Panc1 (cell line): ENCODE results near the gene AFG1L. TPM values are rescaled to one million over a fixed set of nuclear protein-coding genes. Genes with fewer than 3 reads are reported as not detected.

Experiments used
- ATAC-seq: fragments of 200-7000 bp; cut with Tn5 transposase; 2 replicates; pipeline ENCODE4 v1.9.1; 2020; ENCODE audit warnings: mild to moderate bottlenecking, moderate library complexity
- BruUV-seq: library from RNA; stranded (reverse); fragments of 400-500 nt; replicated peaks from 2 replicates; lab custom pipeline; 2021; lab: Mats Ljungman, UMichigan
- CTCF ChIA-PET: fragments of 300-600 bp; sonication (Branson Sonifier 250); formaldehyde crosslinking; loops from one replicate; lab custom pipeline; 2022; ENCODE audit warnings: antibody characterized with exemption; lab: Charles Lee
- POLR2A ChIA-PET: fragments of 300-600 bp; sonication (Branson Sonifier 250); formaldehyde crosslinking; loops from one replicate; lab custom pipeline; 2022; ENCODE audit warnings: antibody characterized with exemption; lab: Charles Lee
- DNase-seq: peaks from one replicate; pipeline ENCODE4 v3.0.0-alpha.2; 2010; ENCODE audit warnings: low read depth, low spot score
- H3K27ac ChIP-seq: 2 replicates; pipeline ENCODE4 v1.5.1; 2011; ENCODE audit warnings: mild to moderate bottlenecking, low read length, inconsistent platforms
- H3K27me3 ChIP-seq: fragments of 200-500 bp; sonication (Bioruptor generic); 2 replicates; pipeline ENCODE4 v1.6.0; 2014; ENCODE audit warnings: low read length, inconsistent platforms; ENCODE audit not compliant: control insufficient read depth, insufficient read depth
- H3K36me3 ChIP-seq: fragments of 200-500 bp; sonication (Bioruptor generic); 2 replicates; pipeline ENCODE4 v1.5.1; 2014; ENCODE audit warnings: inconsistent platforms, mild to moderate bottlenecking, low read length, moderate library complexity; ENCODE audit not compliant: control insufficient read depth, insufficient read depth
- H3K4me1 ChIP-seq: 2 replicates; pipeline ENCODE4 v1.5.1; 2011; ENCODE audit warnings: inconsistent platforms, mild to moderate bottlenecking, low read length, moderate library complexity; ENCODE audit not compliant: control insufficient read depth, insufficient read depth
- H3K4me3 ChIP-seq, 2 experiments: 2 replicates each; pipeline ENCODE4 v1.5.1; 2011 to 2012; ENCODE audit warnings: low read depth in 2 of 2, low read length in 2 of 2, mild to moderate bottlenecking in 2 of 2, inconsistent platforms in 1 of 2, moderate library complexity in 1 of 2
- H3K9me3 ChIP-seq: fragments of 200-500 bp; sonication (Bioruptor generic); 2 replicates; pipeline ENCODE4 v1.5.1; 2014; ENCODE audit warnings: low read depth, mild to moderate bottlenecking, inconsistent platforms, low read length, moderate library complexity; ENCODE audit not compliant: control insufficient read depth, insufficient read depth
- POLR2AphosphoS5 ChIP-seq: IDR thresholded peaks from 2 replicates; pipeline ENCODE4 v1.6.1; 2012; ENCODE audit warnings: mild to moderate bottlenecking, low read depth, low read length, moderate library complexity
- SIN3A ChIP-seq: IDR thresholded peaks from 2 replicates; pipeline ENCODE4 v1.6.1; 2012; ENCODE audit warnings: low read depth, mild to moderate bottlenecking, low read length, moderate library complexity, borderline replicate concordance; ENCODE audit not compliant: insufficient read depth
- TCF7L2 ChIP-seq: IDR thresholded peaks from 2 replicates; pipeline ENCODE4 v1.6.1; 2011; ENCODE audit warnings: mild to moderate bottlenecking, low read depth, low read length, inconsistent platforms
- in situ Hi-C: cut with HindIII; loops from 2 replicates; pipeline ENCODE4 v1.10.0; 2016; ENCODE audit warnings: low sequenced_read_pairs, low pct_unique_long_range_greater_than_20kb
- intact Hi-C: fragments of 100-400 bp; cut with micrococcal nuclease; formaldehyde crosslinking; loops from one replicate; pipeline ENCODE4 v1.10.0; 2022; ENCODE audit not compliant: unreplicated experiment
- total RNA-seq: library from RNA; stranded (reverse); gene quantifications from one replicate; pipeline ENCODE4 v1.2.1, GENCODE V29; 2021; ENCODE audit not compliant: unreplicated experiment
- TF ChIP-seq, protein P1 (sequence below): fragments of 450-650 bp; IDR thresholded peaks from 2 replicates; pipeline ENCODE4 v1.5.1; 2017; ENCODE audit warnings: mild to moderate bottlenecking
- TF ChIP-seq, protein P2 (sequence below), 2 experiments: IDR thresholded peaks; 2 replicates each; pipeline ENCODE4 v1.6.1; 2011 to 2012; ENCODE audit warnings: low read depth in 2 of 2, control low read depth in 1 of 2, low read length in 1 of 2, mild to moderate bottlenecking in 1 of 2, moderate library complexity in 1 of 2; ENCODE audit not compliant: insufficient read depth in 1 of 2

The AFG1L gene
- total RNA-seq, 1 experiment from 2014 or later = 12.4 TPM

DNA sequence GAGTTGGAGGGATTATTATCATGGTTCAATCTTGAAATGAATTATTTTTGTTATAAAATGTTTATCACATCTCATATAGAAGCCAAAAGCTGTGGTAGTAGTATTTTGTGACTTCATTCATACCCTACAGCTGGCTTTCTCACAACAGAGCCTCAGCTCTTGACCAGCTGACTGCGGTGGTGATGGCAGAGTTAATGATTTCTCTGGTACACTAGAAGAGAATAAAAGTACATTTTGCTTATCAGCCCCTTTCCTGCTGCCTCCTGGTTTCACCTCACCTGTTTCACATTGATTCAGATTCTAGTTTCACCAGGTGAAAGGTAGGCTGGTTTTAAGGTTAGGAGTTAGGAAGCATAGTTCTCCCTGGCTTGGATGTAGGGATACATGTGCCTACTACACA lies 55.7 kb downstream of the AFG1L start:
- H3K4me1 ChIP-seq = no peaks in the 10 kb centered on the region
- CTCF ChIA-PET = no interaction called here
- POLR2A ChIA-PET = no interaction called here
- ATAC-seq (no peak; the same call in 1 of the 2 replicates), DNase-seq (no peak)
- in situ Hi-C loops (no loop called here), intact Hi-C loops (no loop called here)
- BruUV-seq = no TSS peak
- no peak for TF ChIP-seq POLR2AphosphoS5
- H3K4me3 ChIP-seq = no peak overlapping the region
- no peaks in the 10 kb centered on the region for H3K9me3 ChIP-seq
- H3K27me3 ChIP-seq = no peaks in the 10 kb centered on the region
- no peak overlapping the region for H3K27ac ChIP-seq
- no peaks in the 10 kb centered on the region for H3K36me3 ChIP-seq

DNA sequence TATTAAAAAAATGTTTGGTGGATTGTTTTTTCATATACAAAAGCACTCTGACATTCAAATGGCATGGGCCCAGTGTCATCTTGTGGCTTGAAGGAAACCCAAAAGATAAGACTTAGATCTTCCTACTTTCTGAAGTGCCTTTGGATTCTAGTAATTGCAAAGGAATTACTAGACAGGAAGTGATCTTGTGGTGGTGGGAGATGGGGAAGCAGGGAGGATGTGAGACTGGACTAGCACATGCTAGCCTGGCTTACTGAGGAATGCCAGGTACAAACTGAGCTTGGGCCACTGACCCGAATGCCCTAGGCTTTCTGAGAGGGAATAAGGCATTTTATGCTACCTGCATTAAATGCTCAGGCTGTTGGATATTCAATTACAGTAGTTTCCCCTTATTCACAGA lies 59.0 kb downstream of the AFG1L start:
- ChIA-PET CTCF (no interaction called here), POLR2A (no interaction called here)
- no peaks in the 10 kb centered on the region for H3K9me3 ChIP-seq
- BruUV-seq = no TSS peak
- no peak for ATAC-seq
- intact Hi-C loops (no loop called here), in situ Hi-C loops (no loop called here)
- TF ChIP-seq TCF7L2 = no peak
- TF ChIP-seq, protein P1, sequence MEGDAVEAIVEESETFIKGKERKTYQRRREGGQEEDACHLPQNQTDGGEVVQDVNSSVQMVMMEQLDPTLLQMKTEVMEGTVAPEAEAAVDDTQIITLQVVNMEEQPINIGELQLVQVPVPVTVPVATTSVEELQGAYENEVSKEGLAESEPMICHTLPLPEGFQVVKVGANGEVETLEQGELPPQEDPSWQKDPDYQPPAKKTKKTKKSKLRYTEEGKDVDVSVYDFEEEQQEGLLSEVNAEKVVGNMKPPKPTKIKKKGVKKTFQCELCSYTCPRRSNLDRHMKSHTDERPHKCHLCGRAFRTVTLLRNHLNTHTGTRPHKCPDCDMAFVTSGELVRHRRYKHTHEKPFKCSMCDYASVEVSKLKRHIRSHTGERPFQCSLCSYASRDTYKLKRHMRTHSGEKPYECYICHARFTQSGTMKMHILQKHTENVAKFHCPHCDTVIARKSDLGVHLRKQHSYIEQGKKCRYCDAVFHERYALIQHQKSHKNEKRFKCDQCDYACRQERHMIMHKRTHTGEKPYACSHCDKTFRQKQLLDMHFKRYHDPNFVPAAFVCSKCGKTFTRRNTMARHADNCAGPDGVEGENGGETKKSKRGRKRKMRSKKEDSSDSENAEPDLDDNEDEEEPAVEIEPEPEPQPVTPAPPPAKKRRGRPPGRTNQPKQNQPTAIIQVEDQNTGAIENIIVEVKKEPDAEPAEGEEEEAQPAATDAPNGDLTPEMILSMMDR = no peak
- TF ChIP-seq POLR2AphosphoS5 = no peak
- TF ChIP-seq SIN3A = no peak
- TF ChIP-seq, protein P2, sequence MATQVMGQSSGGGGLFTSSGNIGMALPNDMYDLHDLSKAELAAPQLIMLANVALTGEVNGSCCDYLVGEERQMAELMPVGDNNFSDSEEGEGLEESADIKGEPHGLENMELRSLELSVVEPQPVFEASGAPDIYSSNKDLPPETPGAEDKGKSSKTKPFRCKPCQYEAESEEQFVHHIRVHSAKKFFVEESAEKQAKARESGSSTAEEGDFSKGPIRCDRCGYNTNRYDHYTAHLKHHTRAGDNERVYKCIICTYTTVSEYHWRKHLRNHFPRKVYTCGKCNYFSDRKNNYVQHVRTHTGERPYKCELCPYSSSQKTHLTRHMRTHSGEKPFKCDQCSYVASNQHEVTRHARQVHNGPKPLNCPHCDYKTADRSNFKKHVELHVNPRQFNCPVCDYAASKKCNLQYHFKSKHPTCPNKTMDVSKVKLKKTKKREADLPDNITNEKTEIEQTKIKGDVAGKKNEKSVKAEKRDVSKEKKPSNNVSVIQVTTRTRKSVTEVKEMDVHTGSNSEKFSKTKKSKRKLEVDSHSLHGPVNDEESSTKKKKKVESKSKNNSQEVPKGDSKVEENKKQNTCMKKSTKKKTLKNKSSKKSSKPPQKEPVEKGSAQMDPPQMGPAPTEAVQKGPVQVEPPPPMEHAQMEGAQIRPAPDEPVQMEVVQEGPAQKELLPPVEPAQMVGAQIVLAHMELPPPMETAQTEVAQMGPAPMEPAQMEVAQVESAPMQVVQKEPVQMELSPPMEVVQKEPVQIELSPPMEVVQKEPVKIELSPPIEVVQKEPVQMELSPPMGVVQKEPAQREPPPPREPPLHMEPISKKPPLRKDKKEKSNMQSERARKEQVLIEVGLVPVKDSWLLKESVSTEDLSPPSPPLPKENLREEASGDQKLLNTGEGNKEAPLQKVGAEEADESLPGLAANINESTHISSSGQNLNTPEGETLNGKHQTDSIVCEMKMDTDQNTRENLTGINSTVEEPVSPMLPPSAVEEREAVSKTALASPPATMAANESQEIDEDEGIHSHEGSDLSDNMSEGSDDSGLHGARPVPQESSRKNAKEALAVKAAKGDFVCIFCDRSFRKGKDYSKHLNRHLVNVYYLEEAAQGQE (IDR thresholded peaks at IDR 0.05; ENCODE audit: insufficient read depth in 1 of 2, low read depth in 2 of 2, low read length in 1 of 2) = no peak
- no peak for DNase-seq
- H3K4me3 ChIP-seq = no peak overlapping the region
- no peaks in the 10 kb centered on the region for H3K4me1 ChIP-seq
- no peak overlapping the region for H3K27ac ChIP-seq
- H3K27me3 ChIP-seq = no peaks in the 10 kb centered on the region
- H3K36me3 ChIP-seq = no peaks in the 10 kb centered on the region

DNA sequence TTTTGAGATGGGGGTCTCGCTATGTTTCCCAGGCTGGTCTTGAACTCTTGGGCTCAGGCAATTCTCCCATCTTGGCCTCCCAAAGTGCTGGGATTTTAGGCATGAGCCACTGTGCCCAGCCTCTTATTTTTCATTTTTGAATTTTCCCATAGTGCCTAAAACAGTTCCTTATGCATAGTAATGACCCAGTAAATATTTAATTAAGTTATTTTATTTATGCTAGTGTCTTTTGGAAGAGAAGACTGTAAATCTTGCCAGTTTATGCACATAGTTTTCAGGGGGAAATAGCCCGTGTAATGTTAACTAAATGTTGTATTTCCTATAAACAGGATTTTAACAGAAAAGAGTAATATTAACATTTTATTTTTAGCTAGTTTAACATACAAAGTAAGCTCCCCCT lies 60.3 kb downstream of the AFG1L start:
- TF ChIP-seq SIN3A (no peak), POLR2AphosphoS5 (no peak), TCF7L2 (no peak)
- TF ChIP-seq, protein P2 (IDR thresholded peaks at IDR 0.05; ENCODE audit: insufficient read depth in 1 of 2, low read depth in 2 of 2, low read length in 1 of 2) = no peak
- TF ChIP-seq, protein P1 = no peak
- Histone ChIP-seq H3K9me3 (no peaks in the 10 kb centered on the region), H3K4me3 (no peak overlapping the region), H3K27me3 (no peaks in the 10 kb centered on the region), H3K4me1 (no peaks in the 10 kb centered on the region), H3K36me3 (no peaks in the 10 kb centered on the region), H3K27ac (no peak overlapping the region)
- intact Hi-C loops (no loop called here), in situ Hi-C loops (no loop called here)
- ChIA-PET POLR2A (no interaction called here), CTCF (interaction anchor here (0.7 kb wide), 1 partner anchor 109 kb away, joined by 6 read pairs; no protein-coding TSS in a partner anchor)
- DNase-seq = no peak
- BruUV-seq = no TSS peak
- ATAC-seq = no peak
